DOHH2 (cell line): ENCODE measurements around the gene TMEM92.

Experiments
- EZH2phosphoT487 ChIP-seq: fragments of 200-600 bp; sonication (generic); IDR thresholded peaks from 2 replicates; pipeline ENCODE4 v1.6.1; 2017; ENCODE audit warnings: borderline replicate concordance, mild to moderate bottlenecking, antibody characterized with exemption, low read length, moderate library complexity, mixed read lengths
- TF ChIP-seq, protein P1 (sequence below): fragments of 200-600 bp; sonication (generic); IDR thresholded peaks from one replicate; pipeline ENCODE4 v1.5.1; 2014; ENCODE audit warnings: antibody characterized with exemption, mild to moderate bottlenecking, low read depth, low read length; ENCODE audit not compliant: poor library complexity, severe bottlenecking

- TF ChIP-seq, protein P1, sequence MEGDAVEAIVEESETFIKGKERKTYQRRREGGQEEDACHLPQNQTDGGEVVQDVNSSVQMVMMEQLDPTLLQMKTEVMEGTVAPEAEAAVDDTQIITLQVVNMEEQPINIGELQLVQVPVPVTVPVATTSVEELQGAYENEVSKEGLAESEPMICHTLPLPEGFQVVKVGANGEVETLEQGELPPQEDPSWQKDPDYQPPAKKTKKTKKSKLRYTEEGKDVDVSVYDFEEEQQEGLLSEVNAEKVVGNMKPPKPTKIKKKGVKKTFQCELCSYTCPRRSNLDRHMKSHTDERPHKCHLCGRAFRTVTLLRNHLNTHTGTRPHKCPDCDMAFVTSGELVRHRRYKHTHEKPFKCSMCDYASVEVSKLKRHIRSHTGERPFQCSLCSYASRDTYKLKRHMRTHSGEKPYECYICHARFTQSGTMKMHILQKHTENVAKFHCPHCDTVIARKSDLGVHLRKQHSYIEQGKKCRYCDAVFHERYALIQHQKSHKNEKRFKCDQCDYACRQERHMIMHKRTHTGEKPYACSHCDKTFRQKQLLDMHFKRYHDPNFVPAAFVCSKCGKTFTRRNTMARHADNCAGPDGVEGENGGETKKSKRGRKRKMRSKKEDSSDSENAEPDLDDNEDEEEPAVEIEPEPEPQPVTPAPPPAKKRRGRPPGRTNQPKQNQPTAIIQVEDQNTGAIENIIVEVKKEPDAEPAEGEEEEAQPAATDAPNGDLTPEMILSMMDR: no peak
- TF ChIP-seq EZH2phosphoT487: no peak
Observed at GRCh38 chr17:50270435-50271362, 3.6 kb upstream of the TMEM92 start.
